IPS DF 4.7 (cell line): ENCODE measurements around the gene TBC1D14.

Experiments used
- DNase-seq: peaks from one replicate; pipeline ENCODE4 v3.0.0-alpha.2; 2013; ENCODE audit warnings: low spot score; ENCODE audit errors: extremely low read depth

TBC1D14 gene

GRCh38 chr4:6945052-6945409, 35.4 kb downstream of the TBC1D14 start:
- DNase-seq, result no peak

- DNase-seq, result no peak
Observed at GRCh38 chr4:6946497-6946896, 36.9 kb downstream of the TBC1D14 start.

- no peak for DNase-seq
Observed at GRCh38 chr4:6948134-6948460, 38.5 kb downstream of the TBC1D14 start.

- DNase-seq, result no peak
Observed at GRCh38 chr4:6951880-6952381, 42.3 kb downstream of the TBC1D14 start.

- DNase-seq, result no peak
Observed at GRCh38 chr4:6953751-6954380, 44.2 kb downstream of the TBC1D14 start.

GRCh38 chr4:6955261-6955911, 45.8 kb downstream of the TBC1D14 start:
- no peak for DNase-seq

GRCh38 chr4:6956087-6956433, 46.4 kb downstream of the TBC1D14 start:
- DNase-seq, result no peak

- no peak for DNase-seq
Observed at GRCh38 chr4:6956434-6957147, 47.0 kb downstream of the TBC1D14 start.

- no peak for DNase-seq
Observed at GRCh38 chr4:6957148-6957520, 47.5 kb downstream of the TBC1D14 start.

GRCh38 chr4:6957994-6958393, 48.4 kb downstream of the TBC1D14 start:
- DNase-seq, result no peak

- DNase-seq, result no peak
Observed at GRCh38 chr4:6959261-6959660, 49.6 kb downstream of the TBC1D14 start.

GRCh38 chr4:6960154-6960553, 50.5 kb downstream of the TBC1D14 start:
- no peak for DNase-seq

GRCh38 chr4:6960628-6961412, 51.2 kb downstream of the TBC1D14 start:
- DNase-seq, result no peak

- no peak for DNase-seq
Observed at GRCh38 chr4:6961496-6962210, 52.0 kb downstream of the TBC1D14 start.

- DNase-seq, result no peak
Observed at GRCh38 chr4:6962211-6963041, 52.8 kb downstream of the TBC1D14 start.

- no peak for DNase-seq
Observed at GRCh38 chr4:6963139-6963611, 53.5 kb downstream of the TBC1D14 start.

- DNase-seq, result no peak
Observed at GRCh38 chr4:6964858-6965257, 55.2 kb downstream of the TBC1D14 start.

- no peak for DNase-seq
Observed at GRCh38 chr4:6965329-6965728, 55.7 kb downstream of the TBC1D14 start.

- DNase-seq, result no peak
Observed at GRCh38 chr4:6967846-6968340, 58.3 kb downstream of the TBC1D14 start.

GRCh38 chr4:6968496-6968895, 58.9 kb downstream of the TBC1D14 start:
- no peak for DNase-seq
